Panc1 (cell line): ENCODE results near the gene FAM204A. TPM values are rescaled to one million over a fixed set of nuclear protein-coding genes. Genes with fewer than 3 reads are reported as not detected.

Experiments
- ATAC-seq: fragments of 200-7000 bp; cut with Tn5 transposase; 2 replicates; pipeline ENCODE4 v1.9.1; 2020; ENCODE audit warnings: mild to moderate bottlenecking, moderate library complexity
- BruUV-seq: library from RNA; stranded (reverse); fragments of 400-500 nt; replicated peaks from 2 replicates; lab custom pipeline; 2021; lab: Mats Ljungman, UMichigan
- CTCF ChIA-PET: fragments of 300-600 bp; sonication (Branson Sonifier 250); formaldehyde crosslinking; loops from one replicate; lab custom pipeline; 2022; ENCODE audit warnings: antibody characterized with exemption; lab: Charles Lee
- POLR2A ChIA-PET: fragments of 300-600 bp; sonication (Branson Sonifier 250); formaldehyde crosslinking; loops from one replicate; lab custom pipeline; 2022; ENCODE audit warnings: antibody characterized with exemption; lab: Charles Lee
- DNase-seq: peaks from one replicate; pipeline ENCODE4 v3.0.0-alpha.2; 2010; ENCODE audit warnings: low read depth, low spot score
- H3K27ac ChIP-seq: 2 replicates; pipeline ENCODE4 v1.5.1; 2011; ENCODE audit warnings: mild to moderate bottlenecking, low read length, inconsistent platforms
- H3K27me3 ChIP-seq: fragments of 200-500 bp; sonication (Bioruptor generic); 2 replicates; pipeline ENCODE4 v1.6.0; 2014; ENCODE audit warnings: low read length, inconsistent platforms; ENCODE audit not compliant: control insufficient read depth, insufficient read depth
- H3K36me3 ChIP-seq: fragments of 200-500 bp; sonication (Bioruptor generic); 2 replicates; pipeline ENCODE4 v1.5.1; 2014; ENCODE audit warnings: inconsistent platforms, mild to moderate bottlenecking, low read length, moderate library complexity; ENCODE audit not compliant: control insufficient read depth, insufficient read depth
- H3K4me1 ChIP-seq: 2 replicates; pipeline ENCODE4 v1.5.1; 2011; ENCODE audit warnings: inconsistent platforms, mild to moderate bottlenecking, low read length, moderate library complexity; ENCODE audit not compliant: control insufficient read depth, insufficient read depth
- H3K4me3 ChIP-seq, 2 experiments: 2 replicates each; pipeline ENCODE4 v1.5.1; 2011 to 2012; ENCODE audit warnings: low read depth in 2 of 2, low read length in 2 of 2, mild to moderate bottlenecking in 2 of 2, inconsistent platforms in 1 of 2, moderate library complexity in 1 of 2
- H3K9me3 ChIP-seq: fragments of 200-500 bp; sonication (Bioruptor generic); 2 replicates; pipeline ENCODE4 v1.5.1; 2014; ENCODE audit warnings: low read depth, mild to moderate bottlenecking, inconsistent platforms, low read length, moderate library complexity; ENCODE audit not compliant: control insufficient read depth, insufficient read depth
- POLR2AphosphoS5 ChIP-seq: IDR thresholded peaks from 2 replicates; pipeline ENCODE4 v1.6.1; 2012; ENCODE audit warnings: mild to moderate bottlenecking, low read depth, low read length, moderate library complexity
- SIN3A ChIP-seq: IDR thresholded peaks from 2 replicates; pipeline ENCODE4 v1.6.1; 2012; ENCODE audit warnings: low read depth, mild to moderate bottlenecking, low read length, moderate library complexity, borderline replicate concordance; ENCODE audit not compliant: insufficient read depth
- TCF7L2 ChIP-seq: IDR thresholded peaks from 2 replicates; pipeline ENCODE4 v1.6.1; 2011; ENCODE audit warnings: mild to moderate bottlenecking, low read depth, low read length, inconsistent platforms
- in situ Hi-C: cut with HindIII; loops from 2 replicates; pipeline ENCODE4 v1.10.0; 2016; ENCODE audit warnings: low sequenced_read_pairs, low pct_unique_long_range_greater_than_20kb
- intact Hi-C: fragments of 100-400 bp; cut with micrococcal nuclease; formaldehyde crosslinking; loops from one replicate; pipeline ENCODE4 v1.10.0; 2022; ENCODE audit not compliant: unreplicated experiment
- total RNA-seq: library from RNA; stranded (reverse); gene quantifications from one replicate; pipeline ENCODE4 v1.2.1, GENCODE V29; 2021; ENCODE audit not compliant: unreplicated experiment
- TF ChIP-seq, protein P1 (sequence below), 2 experiments: IDR thresholded peaks; 2 replicates each; pipeline ENCODE4 v1.6.1; 2011 to 2012; ENCODE audit warnings: low read depth in 2 of 2, control low read depth in 1 of 2, low read length in 1 of 2, mild to moderate bottlenecking in 1 of 2, moderate library complexity in 1 of 2; ENCODE audit not compliant: insufficient read depth in 1 of 2
- TF ChIP-seq, protein P2 (sequence below): fragments of 450-650 bp; IDR thresholded peaks from 2 replicates; pipeline ENCODE4 v1.5.1; 2017; ENCODE audit warnings: mild to moderate bottlenecking

Gene FAM204A
- total RNA-seq, 1 experiment from 2014 or later = 69.1 TPM

DNA sequence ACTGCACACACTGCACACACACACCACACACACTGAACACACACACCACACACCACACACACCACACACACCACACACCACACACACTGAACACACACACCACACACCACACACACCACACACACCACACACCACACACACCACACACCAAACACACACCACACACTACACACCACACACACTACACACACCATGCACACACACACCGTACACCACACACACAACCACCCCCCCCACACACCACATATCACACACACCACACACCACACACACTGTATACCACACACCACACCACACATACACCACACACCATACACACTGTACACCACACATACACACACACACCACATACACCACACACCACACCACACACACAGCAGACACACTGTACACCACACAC is 59.5 kb downstream of the FAM204A start:
- in situ Hi-C loops = no loop called here
- Histone ChIP-seq H3K36me3 (no peaks in the 10 kb centered on the region), H3K4me1 (no peaks in the 10 kb centered on the region), H3K9me3 (no peaks in the 10 kb centered on the region), H3K27me3 (peaks cover 5% of the 10 kb centered on the region), H3K27ac (no peak overlapping the region), H3K4me3 (no peak overlapping the region)
- ChIA-PET CTCF (no interaction called here), POLR2A (no interaction called here)
- TF ChIP-seq SIN3A (no peak), TCF7L2 (no peak), POLR2AphosphoS5 (no peak)
- TF ChIP-seq, protein P1, sequence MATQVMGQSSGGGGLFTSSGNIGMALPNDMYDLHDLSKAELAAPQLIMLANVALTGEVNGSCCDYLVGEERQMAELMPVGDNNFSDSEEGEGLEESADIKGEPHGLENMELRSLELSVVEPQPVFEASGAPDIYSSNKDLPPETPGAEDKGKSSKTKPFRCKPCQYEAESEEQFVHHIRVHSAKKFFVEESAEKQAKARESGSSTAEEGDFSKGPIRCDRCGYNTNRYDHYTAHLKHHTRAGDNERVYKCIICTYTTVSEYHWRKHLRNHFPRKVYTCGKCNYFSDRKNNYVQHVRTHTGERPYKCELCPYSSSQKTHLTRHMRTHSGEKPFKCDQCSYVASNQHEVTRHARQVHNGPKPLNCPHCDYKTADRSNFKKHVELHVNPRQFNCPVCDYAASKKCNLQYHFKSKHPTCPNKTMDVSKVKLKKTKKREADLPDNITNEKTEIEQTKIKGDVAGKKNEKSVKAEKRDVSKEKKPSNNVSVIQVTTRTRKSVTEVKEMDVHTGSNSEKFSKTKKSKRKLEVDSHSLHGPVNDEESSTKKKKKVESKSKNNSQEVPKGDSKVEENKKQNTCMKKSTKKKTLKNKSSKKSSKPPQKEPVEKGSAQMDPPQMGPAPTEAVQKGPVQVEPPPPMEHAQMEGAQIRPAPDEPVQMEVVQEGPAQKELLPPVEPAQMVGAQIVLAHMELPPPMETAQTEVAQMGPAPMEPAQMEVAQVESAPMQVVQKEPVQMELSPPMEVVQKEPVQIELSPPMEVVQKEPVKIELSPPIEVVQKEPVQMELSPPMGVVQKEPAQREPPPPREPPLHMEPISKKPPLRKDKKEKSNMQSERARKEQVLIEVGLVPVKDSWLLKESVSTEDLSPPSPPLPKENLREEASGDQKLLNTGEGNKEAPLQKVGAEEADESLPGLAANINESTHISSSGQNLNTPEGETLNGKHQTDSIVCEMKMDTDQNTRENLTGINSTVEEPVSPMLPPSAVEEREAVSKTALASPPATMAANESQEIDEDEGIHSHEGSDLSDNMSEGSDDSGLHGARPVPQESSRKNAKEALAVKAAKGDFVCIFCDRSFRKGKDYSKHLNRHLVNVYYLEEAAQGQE (IDR thresholded peaks at IDR 0.05; ENCODE audit: insufficient read depth in 1 of 2, low read depth in 2 of 2, low read length in 1 of 2) = no peak
- TF ChIP-seq, protein P2, sequence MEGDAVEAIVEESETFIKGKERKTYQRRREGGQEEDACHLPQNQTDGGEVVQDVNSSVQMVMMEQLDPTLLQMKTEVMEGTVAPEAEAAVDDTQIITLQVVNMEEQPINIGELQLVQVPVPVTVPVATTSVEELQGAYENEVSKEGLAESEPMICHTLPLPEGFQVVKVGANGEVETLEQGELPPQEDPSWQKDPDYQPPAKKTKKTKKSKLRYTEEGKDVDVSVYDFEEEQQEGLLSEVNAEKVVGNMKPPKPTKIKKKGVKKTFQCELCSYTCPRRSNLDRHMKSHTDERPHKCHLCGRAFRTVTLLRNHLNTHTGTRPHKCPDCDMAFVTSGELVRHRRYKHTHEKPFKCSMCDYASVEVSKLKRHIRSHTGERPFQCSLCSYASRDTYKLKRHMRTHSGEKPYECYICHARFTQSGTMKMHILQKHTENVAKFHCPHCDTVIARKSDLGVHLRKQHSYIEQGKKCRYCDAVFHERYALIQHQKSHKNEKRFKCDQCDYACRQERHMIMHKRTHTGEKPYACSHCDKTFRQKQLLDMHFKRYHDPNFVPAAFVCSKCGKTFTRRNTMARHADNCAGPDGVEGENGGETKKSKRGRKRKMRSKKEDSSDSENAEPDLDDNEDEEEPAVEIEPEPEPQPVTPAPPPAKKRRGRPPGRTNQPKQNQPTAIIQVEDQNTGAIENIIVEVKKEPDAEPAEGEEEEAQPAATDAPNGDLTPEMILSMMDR = no peak
- intact Hi-C loops = no loop called here
- no TSS peak for BruUV-seq
- DNase-seq = no peak
- no peak for ATAC-seq

DNA sequence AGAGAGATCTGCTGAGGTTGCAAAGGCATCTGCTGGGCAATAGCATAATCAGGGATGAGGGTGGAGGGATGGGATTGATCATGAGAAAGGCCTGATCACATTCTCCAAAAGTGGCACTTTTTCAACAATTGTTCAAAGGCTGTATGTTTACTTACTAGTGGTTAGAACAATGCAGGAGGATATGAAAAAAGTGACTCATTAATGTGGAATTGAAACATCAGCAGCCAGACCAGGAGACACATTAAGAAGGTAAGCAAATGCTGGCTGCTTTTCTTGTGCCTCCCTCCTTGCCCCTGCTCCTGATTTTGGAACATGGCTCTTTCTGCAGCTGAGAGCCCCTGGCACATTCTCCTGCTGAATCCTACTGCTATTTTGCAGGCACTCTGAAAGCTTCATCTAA is 63.5 kb downstream of the FAM204A start:
- ChIA-PET POLR2A (no interaction called here), CTCF (no interaction called here)
- Histone ChIP-seq H3K4me3 (no peak overlapping the region), H3K27ac (no peak overlapping the region), H3K9me3 (no peaks in the 10 kb centered on the region), H3K36me3 (no peaks in the 10 kb centered on the region), H3K4me1 (no peaks in the 10 kb centered on the region), H3K27me3 (no peaks in the 10 kb centered on the region)
- no peak for ATAC-seq
- no peak for DNase-seq
- in situ Hi-C loops = no loop called here
- intact Hi-C loops = no loop called here
- BruUV-seq = no TSS peak
- TF ChIP-seq TCF7L2 = no peak
- TF ChIP-seq SIN3A = no peak
- TF ChIP-seq POLR2AphosphoS5 = no peak
- TF ChIP-seq, protein P1 (IDR thresholded peaks at IDR 0.05; ENCODE audit: insufficient read depth in 1 of 2, low read depth in 2 of 2, low read length in 1 of 2) = no peak
- TF ChIP-seq, protein P2 = no peak
